ENCODE data around the gene ANKRA2.

- TF ChIP-seq CTCF (conservative IDR thresholded peaks at IDR 0.05; ENCODE audit: low read length) (no peak), EZH2phosphoT487 (IDR thresholded peaks at IDR 0.05; ENCODE audit: borderline replicate concordance) (no peak)
Measured at GRCh38 chr5:73515232-73515631, 50.2 kb downstream of the ANKRA2 start.

Data from Loucy (cell line).